GM12892 (cell line): ENCODE measurements around the gene SCAF8.

Experiments used
- POLR2A ChIP-seq: IDR thresholded peaks from 2 replicates; pipeline ENCODE4 v1.6.1; 2011; ENCODE audit warnings: low read depth, low read length, control low read depth
- POLR2AphosphoS5 ChIP-seq: IDR thresholded peaks from 2 replicates; pipeline ENCODE4 v1.6.1; 2011; ENCODE audit warnings: low read depth, low read length, control low read depth
- TAF1 ChIP-seq: IDR thresholded peaks from 2 replicates; pipeline ENCODE4 v1.6.1; 2011; ENCODE audit warnings: low read depth, mild to moderate bottlenecking, control low read depth, low read length, borderline replicate concordance

- no peak for TF ChIP-seq POLR2A
- no peak for TF ChIP-seq TAF1
- no peak for TF ChIP-seq POLR2AphosphoS5
These were observed 83.0 kb downstream of the SCAF8 start for GRCh38 chr6:154815938-154816820.
